ENCODE data around the gene ARFGAP1. TPM values are rescaled to one million over a fixed set of nuclear protein-coding genes. Genes with fewer than 3 reads are reported as not detected.

Gene ARFGAP1
- total and polyA plus RNA-seq, 2 of the 4 experiments (the other 2 are of a cell fraction), result 59.1 to 194 TPM

DNA sequence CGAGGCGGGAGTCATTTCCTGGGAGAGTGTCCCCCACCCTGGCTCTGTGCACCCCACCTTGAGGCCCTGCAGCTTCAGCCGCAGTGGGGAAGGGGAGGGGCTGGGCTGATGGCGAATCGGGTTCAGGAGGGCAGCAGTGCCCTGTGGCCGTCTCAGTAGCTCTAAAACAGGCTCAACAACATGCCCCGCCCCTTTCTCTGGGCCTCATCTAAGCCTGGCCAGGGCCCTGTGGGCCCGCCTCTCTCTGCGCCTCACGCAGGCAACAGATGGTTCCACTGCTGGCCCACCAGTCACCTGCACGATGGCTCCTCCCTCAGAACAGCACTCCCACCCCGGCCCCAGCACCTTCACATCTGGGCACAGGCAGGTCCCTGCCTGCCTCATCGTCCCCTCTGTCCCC is 58.3 kb downstream of the ARFGAP1 start:
- no peak for TF ChIP-seq CHD1 (IDR thresholded peaks at IDR 0.05; ENCODE audit: low read depth, low read length)
- TF ChIP-seq RAD21 (IDR thresholded peaks at IDR 0.05; ENCODE audit: low read length), result no peak
- no peak for TF ChIP-seq RCOR1 (IDR thresholded peaks at IDR 0.05; ENCODE audit: insufficient replicate concordance, low read length)
- no peak for TF ChIP-seq NFE2L2 (IDR thresholded peaks at IDR 0.05; ENCODE audit: low read depth, low read length)
- TF ChIP-seq SMC3 (IDR thresholded peaks at IDR 0.05; ENCODE audit: low read depth, low read length), result no peak
- no peak for TF ChIP-seq MAFK (IDR thresholded peaks at IDR 0.05; ENCODE audit: low read depth, low read length)
- no peak for TF ChIP-seq CEBPB (IDR thresholded peaks at IDR 0.05; ENCODE audit: low read depth, low read length)
- TF ChIP-seq FOS (IDR thresholded peaks at IDR 0.05; ENCODE audit: low read depth, low read length), result no peak
- TF ChIP-seq, protein P1, sequence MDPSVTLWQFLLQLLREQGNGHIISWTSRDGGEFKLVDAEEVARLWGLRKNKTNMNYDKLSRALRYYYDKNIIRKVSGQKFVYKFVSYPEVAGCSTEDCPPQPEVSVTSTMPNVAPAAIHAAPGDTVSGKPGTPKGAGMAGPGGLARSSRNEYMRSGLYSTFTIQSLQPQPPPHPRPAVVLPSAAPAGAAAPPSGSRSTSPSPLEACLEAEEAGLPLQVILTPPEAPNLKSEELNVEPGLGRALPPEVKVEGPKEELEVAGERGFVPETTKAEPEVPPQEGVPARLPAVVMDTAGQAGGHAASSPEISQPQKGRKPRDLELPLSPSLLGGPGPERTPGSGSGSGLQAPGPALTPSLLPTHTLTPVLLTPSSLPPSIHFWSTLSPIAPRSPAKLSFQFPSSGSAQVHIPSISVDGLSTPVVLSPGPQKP (IDR thresholded peaks at IDR 0.05; ENCODE audit: borderline replicate concordance, low read depth, low read length), result no peak
- no peak for TF ChIP-seq RFX5 (IDR thresholded peaks at IDR 0.05; ENCODE audit: low read depth, low read length)
- TF ChIP-seq, protein P2, sequence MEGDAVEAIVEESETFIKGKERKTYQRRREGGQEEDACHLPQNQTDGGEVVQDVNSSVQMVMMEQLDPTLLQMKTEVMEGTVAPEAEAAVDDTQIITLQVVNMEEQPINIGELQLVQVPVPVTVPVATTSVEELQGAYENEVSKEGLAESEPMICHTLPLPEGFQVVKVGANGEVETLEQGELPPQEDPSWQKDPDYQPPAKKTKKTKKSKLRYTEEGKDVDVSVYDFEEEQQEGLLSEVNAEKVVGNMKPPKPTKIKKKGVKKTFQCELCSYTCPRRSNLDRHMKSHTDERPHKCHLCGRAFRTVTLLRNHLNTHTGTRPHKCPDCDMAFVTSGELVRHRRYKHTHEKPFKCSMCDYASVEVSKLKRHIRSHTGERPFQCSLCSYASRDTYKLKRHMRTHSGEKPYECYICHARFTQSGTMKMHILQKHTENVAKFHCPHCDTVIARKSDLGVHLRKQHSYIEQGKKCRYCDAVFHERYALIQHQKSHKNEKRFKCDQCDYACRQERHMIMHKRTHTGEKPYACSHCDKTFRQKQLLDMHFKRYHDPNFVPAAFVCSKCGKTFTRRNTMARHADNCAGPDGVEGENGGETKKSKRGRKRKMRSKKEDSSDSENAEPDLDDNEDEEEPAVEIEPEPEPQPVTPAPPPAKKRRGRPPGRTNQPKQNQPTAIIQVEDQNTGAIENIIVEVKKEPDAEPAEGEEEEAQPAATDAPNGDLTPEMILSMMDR (conservative IDR thresholded peaks at IDR 0.05; ENCODE audit: low read depth, low read length), result no peak
- TF ChIP-seq MXI1 (IDR thresholded peaks at IDR 0.05; ENCODE audit: borderline replicate concordance, low read depth, low read length), result no peak
- no peak for TF ChIP-seq BHLHE40 (IDR thresholded peaks at IDR 0.05; ENCODE audit: low read depth, low read length)
- no peak for TF ChIP-seq POLR2A (IDR thresholded peaks at IDR 0.05; ENCODE audit: low read depth, low read length)
- TF ChIP-seq, protein P3, sequence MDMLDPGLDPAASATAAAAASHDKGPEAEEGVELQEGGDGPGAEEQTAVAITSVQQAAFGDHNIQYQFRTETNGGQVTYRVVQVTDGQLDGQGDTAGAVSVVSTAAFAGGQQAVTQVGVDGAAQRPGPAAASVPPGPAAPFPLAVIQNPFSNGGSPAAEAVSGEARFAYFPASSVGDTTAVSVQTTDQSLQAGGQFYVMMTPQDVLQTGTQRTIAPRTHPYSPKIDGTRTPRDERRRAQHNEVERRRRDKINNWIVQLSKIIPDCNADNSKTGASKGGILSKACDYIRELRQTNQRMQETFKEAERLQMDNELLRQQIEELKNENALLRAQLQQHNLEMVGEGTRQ (IDR thresholded peaks at IDR 0.05; ENCODE audit: low read depth, low read length), result no peak
- TF ChIP-seq MAZ (IDR thresholded peaks at IDR 0.05; ENCODE audit: borderline replicate concordance, low read depth, low read length), result no peak
- Histone ChIP-seq H2AK5ac (ENCODE audit: low read depth, low read length) (no peak overlapping the region), H2BK5ac (ENCODE audit: low read depth, low read length, poor library complexity, severe bottlenecking) (no peak overlapping the region), H2BK20ac (ENCODE audit: low read depth, low read length) (no peak overlapping the region), H3K9ac (ENCODE audit: low read depth, low read length) (no peak overlapping the region), H4K5ac (ENCODE audit: low read depth, low read length) (no peak overlapping the region), H3K27ac (ENCODE audit: insufficient read depth, low read length) (no peak overlapping the region), H4K20me1 (ENCODE audit: insufficient read depth, low read length) (no peaks in the 10 kb centered on the region), H3K18ac (ENCODE audit: low read depth, low read length) (no peak overlapping the region), H3K9me1 (ENCODE audit: insufficient read depth, low read length) (no peaks in the 10 kb centered on the region), H3K4me1 (ENCODE audit: control insufficient read depth, insufficient read depth, low read length) (no peaks in the 10 kb centered on the region), H3K4ac (ENCODE audit: low read depth, low read length) (no peak overlapping the region), H3K9me3 (ENCODE audit: control insufficient read depth, insufficient read depth, low read length) (peaks cover 6% of the 10 kb centered on the region), H2BK15ac (ENCODE audit: low read depth, low read length) (no peak overlapping the region), H2AFZ (replicated peaks; ENCODE audit: low read length, poor library complexity) (no peak overlapping the region), H3K27me3 (ENCODE audit: control insufficient read depth, insufficient read depth, low read length) (peaks cover 4% of the 10 kb centered on the region), H4K91ac (ENCODE audit: insufficient read depth, low read depth, low read length) (no peak overlapping the region), H3K23ac (ENCODE audit: low read depth, low read length) (no peak overlapping the region), H3K79me1 (ENCODE audit: low read depth in 1 of 2, low read length in 2 of 2) (no peaks in the 10 kb centered on the region), H3K4me3 (ENCODE audit: insufficient read depth, low read depth, low read length) (no peak overlapping the region), H3K36me3 (ENCODE audit: control insufficient read depth, insufficient read depth, low read length) (no peaks in the 10 kb centered on the region), H2BK120ac (ENCODE audit: low read depth, low read length) (no peak overlapping the region), H4K8ac (ENCODE audit: low read depth in 2 of 2, low read length in 2 of 2) (no peak overlapping the region), H2AK9ac (replicated peaks; ENCODE audit: low read depth, low read length, poor library complexity) (no peak overlapping the region), H3K14ac (replicated peaks; ENCODE audit: low read depth, low read length) (no peak overlapping the region), H3K56ac (ENCODE audit: extremely low read depth, insufficient read depth, low read length) (no peak overlapping the region), H3K4me2 (ENCODE audit: low read depth, low read length) (no peak overlapping the region)
- intact Hi-C loops (cut with micrococcal nuclease) (no loop called here), in situ Hi-C loops (cut with MboI; ENCODE audit: low sequenced_read_pairs) (no loop called here), dilution Hi-C loops (cut with HindIII; ENCODE audit: low sequenced_read_pairs, unreplicated experiment) (no loop called here)
- BruUV-seq (replicated peaks), result no TSS peak
- 82% methylated on average over 4 of the region's 13 CpGs; no CpG with 5 or more reads in 1 of the 2 experiments for WGBS, 2 experiments (ENCODE audit: extremely low coverage in 2 of 2, insufficient read length in 1 of 2)
- CTCF ChIA-PET, result no interaction called here
- POLR2A ChIA-PET (ENCODE audit: unreplicated experiment), result no interaction called here
- no peak for ATAC-seq (ENCODE audit: low read depth)
- DNase-seq, result no peak
